Heart right ventricle (tissue), 16 donors: ENCODE measurements around the gene TULP4. TPM values are rescaled to one million over a fixed set of nuclear protein-coding genes. Genes with fewer than 3 reads are reported as not detected.

Source experiments
- ATAC-seq, 8 donors: fragments of 200-7000 bp; cut with Tn5 transposase; one replicate each; pipeline ENCODE4 v1.9.1; 2020; ENCODE audit warnings: mild to moderate bottlenecking in 8 of 8, moderate library complexity in 8 of 8, moderate number of reproducible peaks in 1 of 8
- DNase-seq, 2 donors: peaks; one replicate each; pipeline ENCODE4 v3.0.0-alpha.2; 2020
- H3K27ac ChIP-seq, 10 donors: fragments of 200-600 bp; sonication (generic) in 2 of 10; one replicate each; pipeline versions ENCODE4 v1.5.0 to v1.8.0; 2020 to 2022; ENCODE audit warnings: mild to moderate bottlenecking in 3 of 10
- H3K27me3 ChIP-seq, 7 donors: fragments of 200-600 bp; one replicate each; pipeline ENCODE4 v1.8.0; 2021 to 2022; ENCODE audit warnings: mild to moderate bottlenecking in 2 of 7
- H3K36me3 ChIP-seq, 9 donors: fragments of 200-600 bp; sonication (generic) in 1 of 9; one replicate each; pipeline versions ENCODE4 v1.5.0 to v1.8.0; 2020 to 2022; ENCODE audit warnings: mild to moderate bottlenecking in 2 of 9
- H3K4me1 ChIP-seq, 9 donors: fragments of 200-600 bp; sonication (generic) in 1 of 9; one replicate each; pipeline versions ENCODE4 v1.5.0 to v1.8.0; 2020 to 2022; ENCODE audit warnings: mild to moderate bottlenecking in 4 of 9
- H3K4me3 ChIP-seq, 10 donors: fragments of 200-600 bp; sonication (generic) in 2 of 10; one replicate each; pipeline versions ENCODE4 v1.5.0 to v1.8.0; 2020 to 2022; ENCODE audit warnings: mild to moderate bottlenecking in 7 of 10, moderate library complexity in 2 of 10
- H3K9me3 ChIP-seq, 11 donors: fragments of 200-600 bp in 10 of 11; sonication (generic) in 2 of 11; one replicate each; pipeline versions ENCODE4 v1.5.0 to v1.8.0; 2013 to 2022; ENCODE audit warnings: mild to moderate bottlenecking in 2 of 11, control low read depth in 1 of 11, moderate library complexity in 1 of 11
- WGBS, 2 donors: extraction: QIAGEN DNeasy Blood & Tissue Kit; methylation state at CpG; one replicate each; pipeline ENCODE4 v1.1.7; 2013; ENCODE audit warnings: inconsistent platforms in 1 of 2; 5-methylcytosine and 5-hydroxymethylcytosine counted together
- intact Hi-C, 10 donors: fragments of 100-400 bp; cut with DNase I; formaldehyde crosslinking; loops; one replicate each; pipeline versions ENCODE4 v1.11.1 to v1.14.2; 2022
- polyA plus RNA-seq, 2 donors: library from polyadenylated mRNA; stranded (reverse); fragments of 200-250 nt; gene quantifications; one replicate each; pipeline ENCODE4 v1.2.3, GENCODE V29; 2013
- total RNA-seq, 10 donors: library from RNA; stranded (reverse); fragmentation: NEBNext Ultra II Directional in 3 of 10; extraction: Animal tissue kit (Norgen Biotek cat#: 25700) in 3 of 10; gene quantifications; one replicate each; pipeline versions ENCODE4 v1.2.1 to v1.2.4, GENCODE V29; 2021 to 2023
- TF ChIP-seq, protein P1 (sequence below), 9 donors: fragments of 200-600 bp; sonication (generic) in 2 of 9; IDR thresholded peaks; one replicate each; pipeline versions ENCODE4 v1.5.0 to v1.8.0; 2021 to 2022; ENCODE audit warnings: antibody characterized with exemption in 9 of 9, mild to moderate bottlenecking in 5 of 9, moderate library complexity in 1 of 9
- donor health status: Arrhythmogenic right ventricular cardiomyopathy.
- donor health status: ischemic (EF 13 %, LVEDD 7.1; RV severe dilation, severe dysfunction).
- donor health status: healthy with polysubstance abuse.
- donor health status: DM: no; HTN: yes; CAD: no.
- donor health status: DM: no; HTN: no; CAD: no.
- donor health status: ischemic (EF 25% LVEDD 6.9; RV normal size, moderate dysfunction).
- donor health status: ischemic (EF 25% LVEDD 5.7; RV mildly dilated, moderate dysfunction).
- donor health status: healthy.
- donor health status: DM: yes; HTN: yes; CAD: no.
- donor health status: Ischemic cardiomyopathy.
- donor health status: ischemic (EF 35%, LVEDD 5.7; RV mildly dilated, moderate dysfunction).
- donor health status: nonischemic (EF 11% LVEDD 7.7; RV severe dilation, severe dysfunction).
- donor health status: DM: yes; HTN: yes; CAD: no.
- donor health status: PGD.
- donor health status: ischemic (EF 29% LVEDD 5.4; RV normal size, mild dysfunction).
- donor health status: nonischemic (EF 23%, LVEDD 6.1; RV moderate dilation, normal function).

Gene TULP4
- total and polyA plus RNA-seq, 12 donors = 2.1 to 127 (median 99.2) TPM

DNA sequence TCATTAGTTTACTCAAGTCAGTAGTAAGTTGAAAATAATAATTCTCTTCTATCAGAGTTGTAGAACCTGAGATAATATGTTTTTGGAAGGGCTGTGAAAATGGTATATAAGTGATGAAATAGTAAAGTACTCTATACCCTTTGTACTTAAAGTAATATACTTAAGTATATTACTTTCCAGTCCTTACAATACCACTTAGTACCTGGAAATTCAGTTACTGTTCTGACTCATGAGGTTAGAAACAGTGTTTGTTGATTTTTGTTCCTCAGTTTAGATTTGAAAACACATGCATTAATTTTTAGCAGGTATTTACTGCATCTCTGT is 10.1 kb downstream of the TULP4 start:
- no peaks in the 10 kb centered on the region for H3K36me3 ChIP-seq
- TF ChIP-seq, protein P1, sequence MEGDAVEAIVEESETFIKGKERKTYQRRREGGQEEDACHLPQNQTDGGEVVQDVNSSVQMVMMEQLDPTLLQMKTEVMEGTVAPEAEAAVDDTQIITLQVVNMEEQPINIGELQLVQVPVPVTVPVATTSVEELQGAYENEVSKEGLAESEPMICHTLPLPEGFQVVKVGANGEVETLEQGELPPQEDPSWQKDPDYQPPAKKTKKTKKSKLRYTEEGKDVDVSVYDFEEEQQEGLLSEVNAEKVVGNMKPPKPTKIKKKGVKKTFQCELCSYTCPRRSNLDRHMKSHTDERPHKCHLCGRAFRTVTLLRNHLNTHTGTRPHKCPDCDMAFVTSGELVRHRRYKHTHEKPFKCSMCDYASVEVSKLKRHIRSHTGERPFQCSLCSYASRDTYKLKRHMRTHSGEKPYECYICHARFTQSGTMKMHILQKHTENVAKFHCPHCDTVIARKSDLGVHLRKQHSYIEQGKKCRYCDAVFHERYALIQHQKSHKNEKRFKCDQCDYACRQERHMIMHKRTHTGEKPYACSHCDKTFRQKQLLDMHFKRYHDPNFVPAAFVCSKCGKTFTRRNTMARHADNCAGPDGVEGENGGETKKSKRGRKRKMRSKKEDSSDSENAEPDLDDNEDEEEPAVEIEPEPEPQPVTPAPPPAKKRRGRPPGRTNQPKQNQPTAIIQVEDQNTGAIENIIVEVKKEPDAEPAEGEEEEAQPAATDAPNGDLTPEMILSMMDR (IDR thresholded peaks at IDR 0.05) = no peak

DNA sequence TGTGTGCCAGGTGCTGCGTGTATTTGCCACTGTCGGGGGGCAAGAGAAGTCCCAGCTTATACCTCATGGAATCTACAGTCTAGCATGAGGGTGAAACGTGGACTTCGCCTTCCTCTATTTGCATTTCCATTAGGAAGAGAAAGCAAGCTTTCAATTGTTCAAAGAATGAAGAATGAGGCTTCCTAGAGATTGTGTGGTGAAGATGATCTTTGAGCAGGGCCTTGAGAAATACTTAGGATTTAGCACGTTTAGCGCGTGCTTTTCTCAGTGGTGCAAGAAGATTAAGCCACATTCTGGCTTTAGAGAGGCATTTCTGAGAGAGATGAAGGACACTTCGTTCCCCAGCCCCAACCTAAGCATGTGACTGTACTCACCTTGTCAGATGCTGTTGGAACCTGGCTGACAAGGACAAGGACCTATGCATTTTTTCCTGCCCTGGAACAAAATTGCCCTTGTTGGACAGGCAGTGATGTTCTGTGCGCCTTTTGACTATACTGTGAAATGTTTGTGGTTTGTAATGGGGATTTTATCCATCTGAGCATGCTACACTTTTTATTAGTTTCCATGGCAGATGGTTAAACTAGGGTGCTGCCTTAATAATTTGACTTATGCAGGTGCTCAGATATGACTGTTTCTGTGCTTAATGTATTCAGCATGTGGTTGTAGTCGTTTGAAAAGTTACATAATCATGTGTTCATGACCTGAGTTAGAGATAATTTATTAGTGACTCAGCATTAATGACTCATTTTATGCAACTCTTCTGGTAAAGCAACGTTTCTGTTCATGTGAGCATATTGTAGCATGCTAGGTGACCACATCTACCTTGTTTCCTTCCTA is 10.7 kb downstream of the TULP4 start:
- TF ChIP-seq, protein P1 (IDR thresholded peaks at IDR 0.05) = no peak
- ATAC-seq (peak in 4 of 8 donors; percentile 20 to 54 (median 40)), DNase-seq (no peak)
- 78 to 79% methylated on average over 11 of the region's 11 CpGs for WGBS, 2 donors
- Histone ChIP-seq H3K36me3 (no peaks in the 10 kb centered on the region), H3K4me3 (no peak overlapping the region), H3K9me3 (no peaks in the 10 kb centered on the region), H3K4me1 (peaks cover 6 to 45% (median 22%) of the 10 kb centered on the region in 9 donors), H3K27me3 (no peaks in the 10 kb centered on the region), H3K27ac (no peak overlapping the region)
- intact Hi-C loops = no loop called here

More for the DNA sequence above, 10.1 kb downstream of the TULP4 start:
- intact Hi-C loops = no loop called here
- Histone ChIP-seq H3K4me3 (no peak overlapping the region), H3K27ac (no peak overlapping the region), H3K9me3 (no peaks in the 10 kb centered on the region), H3K4me1 (peaks cover 6 to 42% (median 22%) of the 10 kb centered on the region in 9 donors), H3K27me3 (no peaks in the 10 kb centered on the region)
- DNase-seq (no peak), ATAC-seq (no peak)

- Histone ChIP-seq H3K4me3 (no peak overlapping the region), H3K4me1 (peaks cover 6 to 45% (median 22%) of the 10 kb centered on the region in 9 donors), H3K9me3 (no peaks in the 10 kb centered on the region), H3K27ac (no peak overlapping the region), H3K36me3 (no peaks in the 10 kb centered on the region), H3K27me3 (no peaks in the 10 kb centered on the region)
- no peak for ATAC-seq
- 91 to 98% methylated on average over 2 of the region's 2 CpGs for WGBS, 2 donors
- intact Hi-C loops = no loop called here
- TF ChIP-seq, protein P1 (IDR thresholded peaks at IDR 0.05) = no peak
- DNase-seq = no peak
Observed at GRCh38 chr6:158323561-158323958, 11.3 kb downstream of the TULP4 start.

DNA sequence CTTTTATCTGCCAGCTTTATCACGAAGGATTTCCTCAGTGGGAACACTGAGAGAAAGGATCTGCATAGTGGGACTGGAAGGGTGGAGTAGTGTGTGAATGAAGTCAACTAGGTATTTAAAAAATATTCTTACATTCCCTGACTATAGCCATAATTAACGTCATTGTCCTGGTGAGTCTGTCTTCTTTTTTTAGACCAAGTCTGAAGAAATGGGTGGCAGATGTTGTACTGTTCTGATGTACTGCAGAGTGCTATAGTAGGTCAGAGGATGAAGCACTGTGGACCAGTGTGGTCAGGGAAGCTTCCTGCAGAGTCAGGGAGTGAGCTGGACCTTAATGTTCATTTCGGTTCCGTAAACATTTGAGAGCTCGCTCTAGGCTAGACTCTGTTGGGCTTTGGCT is 11.9 kb downstream of the TULP4 start:
- Histone ChIP-seq H3K4me3 (no peak overlapping the region), H3K4me1 (peaks cover 6 to 45% (median 22%) of the 10 kb centered on the region in 9 donors), H3K27ac (no peak overlapping the region), H3K9me3 (no peaks in the 10 kb centered on the region), H3K36me3 (no peaks in the 10 kb centered on the region), H3K27me3 (no peaks in the 10 kb centered on the region)
- DNase-seq = no peak
- ATAC-seq = peak in 7 of 8 donors; percentile 38 to 81 (median 70)
- 66 to 71% methylated on average over 5 of the region's 5 CpGs for WGBS, 2 donors
- intact Hi-C loops = no loop called here
- TF ChIP-seq, protein P1 (IDR thresholded peaks at IDR 0.05) = no peak
